ENCODE measurements around the gene SHC1.

Gene SHC1

DNA sequence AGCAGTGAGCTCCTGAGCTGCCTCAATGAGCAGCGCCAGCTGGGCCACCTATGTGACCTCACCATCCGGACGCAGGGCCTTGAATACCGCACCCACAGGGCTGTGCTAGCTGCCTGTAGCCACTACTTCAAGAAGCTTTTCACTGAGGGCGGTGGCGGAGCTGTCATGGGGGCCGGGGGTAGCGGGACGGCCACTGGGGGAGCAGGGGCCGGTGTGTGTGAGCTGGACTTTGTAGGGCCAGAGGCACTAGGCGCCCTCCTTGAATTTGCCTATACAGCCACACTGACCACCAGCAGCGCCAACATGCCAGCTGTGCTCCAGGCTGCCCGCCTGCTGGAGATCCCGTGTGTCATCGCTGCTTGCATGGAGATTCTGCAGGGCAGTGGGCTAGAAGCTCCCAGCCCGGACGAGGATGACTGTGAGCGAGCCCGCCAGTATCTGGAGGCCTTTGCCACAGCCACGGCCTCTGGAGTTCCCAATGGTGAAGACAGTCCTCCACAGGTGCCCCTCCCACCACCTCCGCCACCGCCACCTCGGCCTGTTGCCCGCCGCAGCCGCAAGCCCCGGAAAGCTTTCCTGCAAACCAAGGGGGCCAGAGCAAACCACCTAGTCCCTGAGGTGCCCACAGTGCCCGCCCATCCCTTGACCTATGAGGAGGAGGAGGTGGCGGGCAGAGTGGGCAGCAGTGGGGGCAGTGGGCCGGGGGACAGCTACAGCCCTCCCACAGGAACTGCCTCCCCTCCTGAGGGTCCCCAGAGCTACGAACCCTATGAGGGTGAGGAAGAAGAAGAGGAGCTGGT, 44.4 kb upstream of the SHC1 start:
- Histone ChIP-seq H3K36me3 (ENCODE audit: control insufficient read depth, insufficient read depth, low read length) (peaks cover 4% of the 10 kb centered on the region), H3K4me3 (ENCODE audit: insufficient read depth, low read depth, low read length) (no peak overlapping the region), H3K4me1 (ENCODE audit: control insufficient read depth, insufficient read depth, low read length) (peaks cover 46% of the 10 kb centered on the region), H3K9me3 (ENCODE audit: control insufficient read depth, low read length) (no peaks in the 10 kb centered on the region), H3K27me3 (ENCODE audit: control insufficient read depth, insufficient read depth, low read length, poor library complexity, severe bottlenecking) (no peaks in the 10 kb centered on the region), H3K27ac (ENCODE audit: insufficient read depth, low read depth, low read length, poor library complexity, severe bottlenecking) (no peak overlapping the region)
- 95% methylated on average over 31 of the region's 31 CpGs for WGBS, 2 experiments

GRCh38 chr1:155013632-155014031, 43.1 kb upstream of the SHC1 start:
- H3K4me1 ChIP-seq (ENCODE audit: control insufficient read depth, insufficient read depth, low read length) = peaks cover 46% of the 10 kb centered on the region
- H3K9me3 ChIP-seq (ENCODE audit: control insufficient read depth, low read length) = no peaks in the 10 kb centered on the region
- H3K36me3 ChIP-seq (ENCODE audit: control insufficient read depth, insufficient read depth, low read length) = peaks cover 4% of the 10 kb centered on the region
- 87 to 89% methylated on average over 8 of the region's 8 CpGs for WGBS, 2 experiments
- no peaks in the 10 kb centered on the region for H3K27me3 ChIP-seq (ENCODE audit: control insufficient read depth, insufficient read depth, low read length, poor library complexity, severe bottlenecking)
- no peak overlapping the region for H3K27ac ChIP-seq (ENCODE audit: insufficient read depth, low read depth, low read length, poor library complexity, severe bottlenecking)
- no peak overlapping the region for H3K4me3 ChIP-seq (ENCODE audit: insufficient read depth, low read depth, low read length)

- H3K27me3 ChIP-seq (ENCODE audit: control insufficient read depth, insufficient read depth, low read length, poor library complexity, severe bottlenecking) = no peaks in the 10 kb centered on the region
- WGBS, 2 experiments = 93 to 95% methylated on average over 3 of the region's 3 CpGs
- H3K27ac ChIP-seq (ENCODE audit: insufficient read depth, low read depth, low read length, poor library complexity, severe bottlenecking) = no peak overlapping the region
- no peak overlapping the region for H3K4me3 ChIP-seq (ENCODE audit: insufficient read depth, low read depth, low read length)
- peaks cover 4% of the 10 kb centered on the region for H3K36me3 ChIP-seq (ENCODE audit: control insufficient read depth, insufficient read depth, low read length)
- H3K4me1 ChIP-seq (ENCODE audit: control insufficient read depth, insufficient read depth, low read length) = peaks cover 47% of the 10 kb centered on the region
- H3K9me3 ChIP-seq (ENCODE audit: control insufficient read depth, low read length) = no peaks in the 10 kb centered on the region
These were observed 42.4 kb upstream of the SHC1 start for GRCh38 chr1:155012776-155013602.

GRCh38 chr1:155012026-155012546, 41.5 kb upstream of the SHC1 start:
- Histone ChIP-seq H3K4me1 (ENCODE audit: control insufficient read depth, insufficient read depth, low read length) (peaks cover 44% of the 10 kb centered on the region), H3K27me3 (ENCODE audit: control insufficient read depth, insufficient read depth, low read length, poor library complexity, severe bottlenecking) (no peaks in the 10 kb centered on the region), H3K9me3 (ENCODE audit: control insufficient read depth, low read length) (no peaks in the 10 kb centered on the region), H3K4me3 (ENCODE audit: insufficient read depth, low read depth, low read length) (no peak overlapping the region), H3K27ac (ENCODE audit: insufficient read depth, low read depth, low read length, poor library complexity, severe bottlenecking) (peak overlapping the region; percentile 63), H3K36me3 (ENCODE audit: control insufficient read depth, insufficient read depth, low read length) (peaks cover 4% of the 10 kb centered on the region)
- 7 to 10% methylated on average over 9 of the region's 9 CpGs for whole genome bisulfite sequencing, 2 experiments

- WGBS, 2 experiments = 95 to 98% methylated on average over 6 of the region's 6 CpGs
- no peaks in the 10 kb centered on the region for H3K9me3 ChIP-seq (ENCODE audit: control insufficient read depth, low read length)
- H3K27ac ChIP-seq (ENCODE audit: insufficient read depth, low read depth, low read length, poor library complexity, severe bottlenecking) = peak overlapping the region; percentile 63
- H3K36me3 ChIP-seq (ENCODE audit: control insufficient read depth, insufficient read depth, low read length) = peaks cover 4% of the 10 kb centered on the region
- no peaks in the 10 kb centered on the region for H3K27me3 ChIP-seq (ENCODE audit: control insufficient read depth, insufficient read depth, low read length, poor library complexity, severe bottlenecking)
- H3K4me1 ChIP-seq (ENCODE audit: control insufficient read depth, insufficient read depth, low read length) = peaks cover 40% of the 10 kb centered on the region
- no peak overlapping the region for H3K4me3 ChIP-seq (ENCODE audit: insufficient read depth, low read depth, low read length)
These were observed 41.0 kb upstream of the SHC1 start for GRCh38 chr1:155011437-155012025.

DNA sequence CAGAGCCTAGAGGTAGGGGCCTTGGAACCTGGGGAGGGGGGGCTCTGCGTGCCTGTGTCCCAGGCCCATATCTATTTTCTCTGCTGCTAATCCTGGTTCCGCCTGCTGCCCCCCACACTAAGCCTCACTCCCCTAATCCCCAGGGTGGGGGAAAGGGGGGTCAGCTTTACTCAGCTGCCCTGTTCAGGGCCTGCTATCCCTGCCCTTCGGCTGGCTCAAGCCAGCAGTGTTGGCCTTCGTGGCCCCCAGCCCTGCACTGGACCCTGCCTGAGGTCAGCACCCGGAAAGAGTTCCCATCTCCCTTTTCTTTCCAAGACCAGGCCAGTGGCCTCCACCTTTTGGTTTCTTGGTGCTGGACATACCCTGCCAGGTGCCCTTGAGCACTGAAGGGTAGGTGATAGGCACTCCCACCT, 40.5 kb upstream of the SHC1 start:
- H3K4me1 ChIP-seq (ENCODE audit: control insufficient read depth, insufficient read depth, low read length) = peaks cover 40% of the 10 kb centered on the region
- peak overlapping the region; percentile 23 for H3K27ac ChIP-seq (ENCODE audit: insufficient read depth, low read depth, low read length, poor library complexity, severe bottlenecking)
- no peaks in the 10 kb centered on the region for H3K9me3 ChIP-seq (ENCODE audit: control insufficient read depth, low read length)
- H3K36me3 ChIP-seq (ENCODE audit: control insufficient read depth, insufficient read depth, low read length) = peaks cover 4% of the 10 kb centered on the region
- no peak overlapping the region for H3K4me3 ChIP-seq (ENCODE audit: insufficient read depth, low read depth, low read length)
- H3K27me3 ChIP-seq (ENCODE audit: control insufficient read depth, insufficient read depth, low read length, poor library complexity, severe bottlenecking) = no peaks in the 10 kb centered on the region
- 86 to 87% methylated on average over 5 of the region's 5 CpGs for WGBS, 2 experiments

DNA sequence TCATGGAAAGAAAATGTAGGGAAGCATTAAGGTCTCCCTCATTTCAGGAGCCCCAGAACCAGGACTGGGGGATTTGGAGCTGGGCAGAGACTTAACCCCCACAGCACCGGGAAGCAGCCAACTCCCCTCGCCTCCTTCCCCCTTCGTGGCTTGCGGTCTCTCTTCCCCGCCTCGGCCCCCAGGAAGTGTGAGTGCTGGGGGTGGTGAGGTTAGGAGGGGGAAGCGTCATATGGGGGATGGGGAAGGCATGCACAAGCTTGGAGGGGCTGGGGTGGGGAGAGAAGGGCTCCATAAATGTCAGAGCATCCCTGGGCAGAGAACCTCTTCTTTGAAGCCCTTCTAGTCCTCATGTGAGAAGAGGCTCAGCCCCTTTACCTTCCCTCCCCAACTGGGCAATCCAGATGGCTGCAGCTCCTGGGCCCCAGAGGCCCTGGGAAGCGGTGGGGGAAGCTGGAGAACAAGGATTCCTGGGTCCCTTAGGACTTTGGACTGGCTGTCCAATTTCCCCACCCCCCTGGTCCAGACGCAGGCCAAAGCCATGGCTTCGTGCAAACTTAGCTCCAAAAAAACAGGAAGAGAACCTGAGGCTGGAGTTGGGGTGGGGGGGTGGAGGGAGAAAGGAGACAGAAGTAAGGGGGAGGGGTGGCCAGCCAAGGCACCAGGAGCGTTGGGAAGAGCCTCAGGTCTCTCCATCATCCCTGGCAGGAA, 39.8 kb upstream of the SHC1 start:
- peaks cover 40% of the 10 kb centered on the region for H3K4me1 ChIP-seq (ENCODE audit: control insufficient read depth, insufficient read depth, low read length)
- H3K27ac ChIP-seq (ENCODE audit: insufficient read depth, low read depth, low read length, poor library complexity, severe bottlenecking) = no peak overlapping the region
- WGBS, 2 experiments = 81 to 92% methylated on average over 9 to 11 of the region's 11 CpGs
- H3K36me3 ChIP-seq (ENCODE audit: control insufficient read depth, insufficient read depth, low read length) = peaks cover 4% of the 10 kb centered on the region
- no peaks in the 10 kb centered on the region for H3K27me3 ChIP-seq (ENCODE audit: control insufficient read depth, insufficient read depth, low read length, poor library complexity, severe bottlenecking)
- no peak overlapping the region for H3K4me3 ChIP-seq (ENCODE audit: insufficient read depth, low read depth, low read length)
- no peaks in the 10 kb centered on the region for H3K9me3 ChIP-seq (ENCODE audit: control insufficient read depth, low read length)

GRCh38 chr1:155009742-155010141, 39.2 kb upstream of the SHC1 start:
- Histone ChIP-seq H3K4me1 (ENCODE audit: control insufficient read depth, insufficient read depth, low read length) (peaks cover 43% of the 10 kb centered on the region), H3K4me3 (ENCODE audit: insufficient read depth, low read depth, low read length) (no peak overlapping the region), H3K27ac (ENCODE audit: insufficient read depth, low read depth, low read length, poor library complexity, severe bottlenecking) (no peak overlapping the region), H3K27me3 (ENCODE audit: control insufficient read depth, insufficient read depth, low read length, poor library complexity, severe bottlenecking) (no peaks in the 10 kb centered on the region), H3K36me3 (ENCODE audit: control insufficient read depth, insufficient read depth, low read length) (peaks cover 2% of the 10 kb centered on the region), H3K9me3 (ENCODE audit: control insufficient read depth, low read length) (no peaks in the 10 kb centered on the region)
- WGBS, 2 experiments = 95 to 97% methylated on average over 5 of the region's 5 CpGs

DNA sequence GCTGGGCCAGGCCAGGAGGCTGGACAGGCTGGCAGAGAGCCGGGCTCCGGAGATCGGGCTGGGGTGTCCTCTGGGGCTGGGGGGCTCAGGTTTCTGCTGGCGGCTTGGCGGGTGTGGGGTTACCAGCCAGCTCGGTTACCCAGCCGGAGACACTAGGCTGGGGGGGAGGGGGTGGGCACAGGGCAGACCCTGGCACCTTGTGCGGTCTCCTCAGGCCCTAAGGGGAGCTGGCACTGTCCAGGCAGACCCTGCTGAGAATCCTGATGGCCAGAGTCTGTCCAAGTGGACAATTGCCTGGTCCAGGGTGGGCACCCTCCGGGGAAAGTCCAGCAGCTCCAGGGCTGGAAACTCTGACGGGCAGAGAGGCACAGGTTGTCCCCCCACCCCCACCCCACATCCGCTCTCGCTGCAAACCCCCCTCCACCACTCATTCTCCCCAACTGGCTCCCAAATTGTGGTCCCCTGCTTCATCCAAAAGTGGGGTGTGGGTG, 38.7 kb upstream of the SHC1 start:
- Histone ChIP-seq H3K27ac (ENCODE audit: insufficient read depth, low read depth, low read length, poor library complexity, severe bottlenecking) (peak overlapping the region; percentile 2), H3K9me3 (ENCODE audit: control insufficient read depth, low read length) (no peaks in the 10 kb centered on the region), H3K4me1 (ENCODE audit: control insufficient read depth, insufficient read depth, low read length) (peaks cover 48% of the 10 kb centered on the region), H3K27me3 (ENCODE audit: control insufficient read depth, insufficient read depth, low read length, poor library complexity, severe bottlenecking) (no peaks in the 10 kb centered on the region), H3K4me3 (ENCODE audit: insufficient read depth, low read depth, low read length) (no peak overlapping the region), H3K36me3 (ENCODE audit: control insufficient read depth, insufficient read depth, low read length) (no peaks in the 10 kb centered on the region)
- WGBS, 2 experiments = 92 to 96% methylated on average over 10 to 11 of the region's 12 CpGs

Measured in ectodermal cell (in vitro differentiated cells).